ENCODE results near the gene TUBB.

The TUBB gene

DNA sequence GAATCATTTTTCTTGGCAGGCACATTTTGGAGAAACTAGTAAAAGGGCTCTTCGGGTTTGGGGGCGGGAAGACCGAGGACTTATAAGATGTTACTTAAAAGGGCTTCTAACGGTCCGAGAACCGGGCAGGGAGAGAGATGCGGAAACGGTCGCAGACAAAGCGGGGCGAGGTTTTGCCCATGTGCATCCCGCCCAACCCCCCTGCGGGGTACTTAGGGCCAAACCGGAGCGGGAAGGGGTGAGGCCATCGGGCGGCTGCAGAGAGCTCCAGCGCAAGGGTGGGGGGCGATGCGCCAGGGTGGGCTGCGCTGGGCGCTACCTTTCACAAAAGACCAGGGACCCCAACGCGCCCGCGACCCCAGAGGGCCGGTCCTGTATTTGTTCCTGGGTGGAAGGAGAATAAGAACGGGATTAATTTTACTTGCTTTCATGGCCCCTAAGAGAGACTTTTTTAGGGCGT is 616 bp downstream of the TUBB start (continued):
- no peak for TF ChIP-seq TSHZ1 (tag by site-specific recombination; IDR thresholded peaks at IDR 0.05; ENCODE audit: borderline replicate concordance)
- TF ChIP-seq, protein P1, sequence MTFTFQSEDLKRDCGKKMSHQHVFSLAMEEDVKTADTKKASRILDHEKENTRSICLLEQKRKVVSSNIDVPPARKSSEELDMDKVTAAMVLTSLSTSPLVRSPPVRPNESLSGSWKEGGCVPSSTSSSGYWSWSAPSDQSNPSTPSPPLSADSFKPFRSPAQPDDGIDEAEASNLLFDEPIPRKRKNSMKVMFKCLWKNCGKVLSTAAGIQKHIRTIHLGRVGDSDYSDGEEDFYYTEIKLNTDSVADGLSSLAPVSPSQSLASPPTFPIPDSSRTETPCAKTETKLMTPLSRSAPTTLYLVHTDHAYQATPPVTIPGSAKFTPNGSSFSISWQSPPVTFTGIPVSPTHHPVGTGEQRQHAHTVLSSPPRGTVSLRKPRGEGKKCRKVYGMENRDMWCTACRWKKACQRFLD (tag by site-specific recombination; IDR thresholded peaks at IDR 0.05), result no peak
- TF ChIP-seq KLF16 (tag by site-specific recombination; IDR thresholded peaks at IDR 0.05), result 0 out of 2 replicates have a peak, but pooled peaks have one; percentile 12
- no peak for TF ChIP-seq ZNF214 (tag by site-specific recombination; IDR thresholded peaks at IDR 0.05; ENCODE audit: borderline replicate concordance)
- TF ChIP-seq ZNF239 (tag by site-specific recombination; IDR thresholded peaks at IDR 0.05), result no peak
- TF ChIP-seq ZNF274 (IDR thresholded peaks at IDR 0.05; ENCODE audit: low read length), result no peak
- TF ChIP-seq ZNF274 (tag by site-specific recombination; IDR thresholded peaks at IDR 0.05; ENCODE audit: borderline replicate concordance), result no peak
- TF ChIP-seq ZNF23 (tag by site-specific recombination; IDR thresholded peaks at IDR 0.05; ENCODE audit: borderline replicate concordance), result no peak
- no peak for TF ChIP-seq ZNF561 (tag by site-specific recombination; IDR thresholded peaks at IDR 0.05; ENCODE audit: borderline replicate concordance)
- TF ChIP-seq MZF1 (tag by site-specific recombination; IDR thresholded peaks at IDR 0.05; ENCODE audit: borderline replicate concordance), result no peak
- TF ChIP-seq ZNF639 (tag by site-specific recombination; IDR thresholded peaks at IDR 0.05), result no peak
- TF ChIP-seq PRDM1 (tag by site-specific recombination; IDR thresholded peaks at IDR 0.05), result no peak
- no peak for TF ChIP-seq ZNF791 (tag by site-specific recombination; IDR thresholded peaks at IDR 0.05)
- TF ChIP-seq PATZ1 (tag by site-specific recombination; IDR thresholded peaks at IDR 0.05), result no peak; the same call in 1 of the 2 replicates
- TF ChIP-seq ZNF133 (tag by site-specific recombination; IDR thresholded peaks at IDR 0.05), result no peak
- no peak for TF ChIP-seq YY2 (tag by site-specific recombination; IDR thresholded peaks at IDR 0.05)
- no peak for TF ChIP-seq ZNF514 (tag by site-specific recombination; IDR thresholded peaks at IDR 0.05)
- no peak for TF ChIP-seq REST (tag by site-specific recombination; IDR thresholded peaks at IDR 0.05)
- TF ChIP-seq ZNF488 (tag by site-specific recombination; IDR thresholded peaks at IDR 0.05), result no peak
- TF ChIP-seq ZFP3 (tag by site-specific recombination; IDR thresholded peaks at IDR 0.05; ENCODE audit: low read depth), result no peak
- no peak for TF ChIP-seq ZNF19 (tag by site-specific recombination; IDR thresholded peaks at IDR 0.05; ENCODE audit: low read depth)
- no peak for TF ChIP-seq AEBP2 (tag by site-specific recombination; IDR thresholded peaks at IDR 0.05; ENCODE audit: borderline replicate concordance)
- no peak for TF ChIP-seq ZNF404 (tag by site-specific recombination; IDR thresholded peaks at IDR 0.05)
- 0 out of 2 replicates have a peak, but pooled peaks have one; percentile 22 for TF ChIP-seq KLF7 (tag by site-specific recombination; IDR thresholded peaks at IDR 0.05; ENCODE audit: borderline replicate concordance)
- TF ChIP-seq ZBTB48 (tag by site-specific recombination; IDR thresholded peaks at IDR 0.05), result peak; percentile 62; the same call in 1 of the 2 replicates
- TF ChIP-seq SP2 (tag by site-specific recombination; IDR thresholded peaks at IDR 0.05), result peak; percentile 65
- no peak for TF ChIP-seq ZNF138 (tag by site-specific recombination; IDR thresholded peaks at IDR 0.05; ENCODE audit: borderline replicate concordance)
